Endothelial cell of umbilical vein (primary cell): ENCODE results near the gene SLAMF6.
"Not testable (repeated sequence)": the region's sequence is repeated elsewhere in the genome, so short reads cannot be mapped to it uniquely, and the experiment has no call there.

ENCODE experiments used
- EZH2 ChIP-seq: IDR thresholded peaks from 2 replicates; pipeline ENCODE4 v1.6.1; 2012; ENCODE audit warnings: borderline replicate concordance, low read depth, mild to moderate bottlenecking, moderate library complexity, low read length, inconsistent platforms; ENCODE audit not compliant: severe bottlenecking
- JUN ChIP-seq: IDR thresholded peaks from 2 replicates; pipeline ENCODE4 v1.6.1; 2011; ENCODE audit warnings: borderline replicate concordance, low read depth; ENCODE audit not compliant: insufficient read length, insufficient read depth
- MYC ChIP-seq: IDR thresholded peaks from one replicate; pipeline ENCODE4 v1.6.1; 2011; ENCODE audit warnings: mild to moderate bottlenecking, low read depth, low read length
- POLR2A ChIP-seq: IDR thresholded peaks from 2 replicates; pipeline ENCODE4 v1.6.1; 2012; ENCODE audit warnings: low read depth, mild to moderate bottlenecking, control low read depth, low read length
- POLR2AphosphoS5 ChIP-seq: IDR thresholded peaks from 2 replicates; pipeline ENCODE4 v1.6.1; 2012; ENCODE audit warnings: low read depth, mild to moderate bottlenecking, control low read depth, low read length, moderate library complexity; ENCODE audit not compliant: insufficient read depth
- TF ChIP-seq, protein P1 (sequence below), 2 donors: IDR thresholded peaks; 1 replicate in 1 of 2; 2 replicates in 1 of 2; pipeline ENCODE4 v1.5.1; 2011; ENCODE audit warnings: low read length in 2 of 2, mild to moderate bottlenecking in 2 of 2, moderate library complexity in 2 of 2, control low read depth in 1 of 2, inconsistent platforms in 1 of 2, low read depth in 1 of 2; ENCODE audit not compliant: insufficient read depth in 1 of 2; ENCODE audit errors: extremely low read depth in 1 of 2
- TF ChIP-seq, protein P2 (sequence below): IDR thresholded peaks from 2 replicates; pipeline ENCODE4 v1.6.1; 2011; ENCODE audit not compliant: insufficient read depth, insufficient read length

DNA sequence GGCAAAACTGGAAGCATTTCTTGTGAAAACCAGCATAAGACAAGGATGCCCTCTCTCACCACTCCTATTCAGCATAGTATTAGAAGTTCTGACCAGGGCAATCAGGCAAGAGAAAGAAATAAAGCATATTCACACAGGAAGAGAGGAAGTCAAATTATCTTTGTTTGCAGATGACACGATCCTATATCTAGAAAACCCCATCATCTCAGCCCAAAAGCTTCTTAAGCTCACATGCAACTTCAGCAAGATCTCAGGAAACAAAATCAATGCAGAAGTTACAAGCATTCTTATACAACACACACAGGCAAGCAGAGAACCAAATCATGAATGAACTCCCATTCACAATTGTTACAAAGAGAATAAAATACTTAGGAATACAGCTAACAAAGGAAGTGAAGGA is 7.1 kb downstream of the SLAMF6 start:
- not testable (repeated sequence) for TF ChIP-seq POLR2AphosphoS5, POLR2A, EZH2, MYC, JUN
- TF ChIP-seq, protein P1, sequence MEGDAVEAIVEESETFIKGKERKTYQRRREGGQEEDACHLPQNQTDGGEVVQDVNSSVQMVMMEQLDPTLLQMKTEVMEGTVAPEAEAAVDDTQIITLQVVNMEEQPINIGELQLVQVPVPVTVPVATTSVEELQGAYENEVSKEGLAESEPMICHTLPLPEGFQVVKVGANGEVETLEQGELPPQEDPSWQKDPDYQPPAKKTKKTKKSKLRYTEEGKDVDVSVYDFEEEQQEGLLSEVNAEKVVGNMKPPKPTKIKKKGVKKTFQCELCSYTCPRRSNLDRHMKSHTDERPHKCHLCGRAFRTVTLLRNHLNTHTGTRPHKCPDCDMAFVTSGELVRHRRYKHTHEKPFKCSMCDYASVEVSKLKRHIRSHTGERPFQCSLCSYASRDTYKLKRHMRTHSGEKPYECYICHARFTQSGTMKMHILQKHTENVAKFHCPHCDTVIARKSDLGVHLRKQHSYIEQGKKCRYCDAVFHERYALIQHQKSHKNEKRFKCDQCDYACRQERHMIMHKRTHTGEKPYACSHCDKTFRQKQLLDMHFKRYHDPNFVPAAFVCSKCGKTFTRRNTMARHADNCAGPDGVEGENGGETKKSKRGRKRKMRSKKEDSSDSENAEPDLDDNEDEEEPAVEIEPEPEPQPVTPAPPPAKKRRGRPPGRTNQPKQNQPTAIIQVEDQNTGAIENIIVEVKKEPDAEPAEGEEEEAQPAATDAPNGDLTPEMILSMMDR (IDR thresholded peaks at IDR 0.05; ENCODE audit: extremely low read depth in 1 of 2, insufficient read depth in 1 of 2, low read depth in 1 of 2, low read length in 2 of 2): not testable (repeated sequence)
- TF ChIP-seq, protein P2, sequence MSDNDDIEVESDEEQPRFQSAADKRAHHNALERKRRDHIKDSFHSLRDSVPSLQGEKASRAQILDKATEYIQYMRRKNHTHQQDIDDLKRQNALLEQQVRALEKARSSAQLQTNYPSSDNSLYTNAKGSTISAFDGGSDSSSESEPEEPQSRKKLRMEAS: not testable (repeated sequence)
